B cell (primary cell): Measurements from ENCODE around the gene MMP23B. TPM values are rescaled to one million over a fixed set of nuclear protein-coding genes. Genes with fewer than 3 reads are reported as not detected.
"Not testable (repeated sequence)": the region's sequence is repeated elsewhere in the genome, so short reads cannot be mapped to it uniquely, and the experiment has no call there.

ENCODE experiments used
- ATAC-seq: fragments of 200-7000 bp; cut with Tn5 transposase; one replicate; pipeline ENCODE4 v1.10.0; 2021; ENCODE audit warnings: low read depth, mild to moderate bottlenecking, moderate number of reproducible peaks, moderate library complexity
- CTCF ChIA-PET: fragments of 350-600 bp; sonication (Branson Sonifier 250); formaldehyde crosslinking; loops from one replicate; lab custom pipeline; 2021; ENCODE audit warnings: antibody characterized with exemption, inconsistent platforms; lab: Charles Lee
- POLR2A ChIA-PET: fragments of 350-600 bp; sonication (Branson Sonifier 250); formaldehyde crosslinking; loops from one replicate; lab custom pipeline; 2021; ENCODE audit warnings: antibody characterized with exemption; lab: Charles Lee
- DNase-seq: peaks from one replicate; pipeline ENCODE4 v3.0.0; 2013
- H2AFZ ChIP-seq: 2 replicates; pipeline ENCODE4 v1.6.1; 2012; ENCODE audit warnings: mild to moderate bottlenecking, low read depth, low read length; ENCODE audit not compliant: insufficient read depth, poor library complexity, severe bottlenecking
- H3K27ac ChIP-seq, 2 donors: 1 replicate in 1 of 2; 2 replicates in 1 of 2; pipeline ENCODE4 v1.5.1; 2012 to 2013; ENCODE audit warnings: low read length in 2 of 2, mild to moderate bottlenecking in 2 of 2, moderate library complexity in 1 of 2
- H3K27me3 ChIP-seq, 4 experiments: fragments of 200-600 bp in 1 of 4; sonication (generic) in 1 of 4; replicated peaks in 1 of 4; 1 replicate in 2 of 4; 2 replicates in 2 of 4; pipeline versions ENCODE4 v1.6.1 to v1.7.0; 2013 to 2016; ENCODE audit warnings: low read length in 3 of 4, mild to moderate bottlenecking in 2 of 4, mixed read lengths in 1 of 4, moderate library complexity in 1 of 4; ENCODE audit not compliant: insufficient read depth in 4 of 4, control insufficient read depth in 3 of 4; ENCODE audit errors: control extremely low read depth in 1 of 4
- H3K36me3 ChIP-seq, 2 experiments: replicated peaks in 1 of 2; 1 replicate in 1 of 2; 2 replicates in 1 of 2; pipeline versions ENCODE4 v1.6.1 to v1.7.1; 2013; ENCODE audit warnings: low read length in 1 of 2; ENCODE audit not compliant: insufficient read depth in 2 of 2, control insufficient read depth in 1 of 2; ENCODE audit errors: control extremely low read depth in 1 of 2, extremely low read depth in 1 of 2
- H3K4me1 ChIP-seq, 2 donors: fragments of 200-600 bp in 1 of 2; sonication (generic) in 1 of 2; 1 replicate in 1 of 2; 2 replicates in 1 of 2; pipeline versions ENCODE4 v1.5.1 to v1.6.1; 2013 to 2017; ENCODE audit warnings: low read length in 2 of 2; ENCODE audit not compliant: control insufficient read depth in 2 of 2, insufficient read depth in 2 of 2
- H3K4me2 ChIP-seq: replicated peaks from 2 replicates; pipeline ENCODE3; 2012; ENCODE audit warnings: mild to moderate bottlenecking, low read depth, low read length; ENCODE audit not compliant: poor library complexity, severe bottlenecking
- H3K4me3 ChIP-seq, 5 experiments: fragments of 200-600 bp in 1 of 5; sonication (generic) in 1 of 5; 1 replicate in 3 of 5; 2 replicates in 2 of 5; pipeline versions ENCODE4 v1.5.1 to v1.7.0; 2011 to 2016; ENCODE audit warnings: low read length in 4 of 5, mild to moderate bottlenecking in 4 of 5, low read depth in 2 of 5, control low read depth in 1 of 5, moderate library complexity in 1 of 5; ENCODE audit not compliant: insufficient read depth in 1 of 5; ENCODE audit errors: control extremely low read depth in 1 of 5, extremely low read depth in 1 of 5
- H3K79me2 ChIP-seq: fragments of 200-600 bp; sonication (generic); one replicate; pipeline ENCODE4 v1.6.0; 2016; ENCODE audit warnings: low read length; ENCODE audit not compliant: control insufficient read depth, insufficient read depth
- H3K9ac ChIP-seq: fragments of 200-600 bp; sonication (generic); 2 replicates; pipeline ENCODE4 v1.6.1; 2017; ENCODE audit warnings: mild to moderate bottlenecking, low read length, moderate library complexity
- H3K9me3 ChIP-seq, 3 donors: one replicate each; pipeline versions ENCODE4 v1.6.1 to v1.7.1; 2013; ENCODE audit warnings: low read length in 2 of 3; ENCODE audit not compliant: control insufficient read depth in 2 of 3, insufficient read depth in 1 of 3; ENCODE audit errors: control extremely low read depth in 1 of 3
- H4K20me1 ChIP-seq: 2 replicates; pipeline ENCODE4 v1.6.0; 2012; ENCODE audit warnings: mild to moderate bottlenecking, low read length; ENCODE audit not compliant: insufficient read depth, control insufficient read depth, poor library complexity, severe bottlenecking
- H3K27ac Mint-ChIP-seq: one replicate; pipeline ENCODE4 v1.8.0; 2021; ENCODE audit warnings: mixed read lengths
- H3K27me3 Mint-ChIP-seq: one replicate; pipeline ENCODE4 v1.8.0; 2021; ENCODE audit warnings: mixed read lengths
- H3K4me1 Mint-ChIP-seq: one replicate; pipeline ENCODE4 v1.8.0; 2021; ENCODE audit warnings: mixed read lengths
- H3K4me3 Mint-ChIP-seq: one replicate; pipeline ENCODE4 v1.8.0; 2021; ENCODE audit warnings: mixed read lengths
- H3K9me3 Mint-ChIP-seq: one replicate; pipeline ENCODE4 v1.8.0; 2022; ENCODE audit warnings: mixed read lengths; ENCODE audit not compliant: insufficient read depth
- WGBS: methylation state at CpG from one replicate; pipeline ENCODE4 v1.1.5; 2013; ENCODE audit warnings: missing lambda C conversion rate; ENCODE audit not compliant: insufficient coverage; 5-methylcytosine and 5-hydroxymethylcytosine counted together
- intact Hi-C: fragments of 100-400 bp; cut with micrococcal nuclease; formaldehyde crosslinking; loops from one replicate; pipeline ENCODE4 v1.10.0; 2022
- polyA plus RNA-seq: library from polyadenylated mRNA; depleted of rRNA; stranded (reverse); fragments of >200 nt; gene quantifications from 2 replicates; pipeline ENCODE4 v1.2.3, GENCODE V29; 2012
- total RNA-seq, 2 donors: library from RNA; stranded (reverse); fragments of 120-200 nt in 1 of 2; gene quantifications; 1 replicate in 1 of 2; 2 replicates in 1 of 2; pipeline versions ENCODE4 v1.2.3 to v1.2.4, GENCODE V29; 2013 to 2022

Gene MMP23B
- total and polyA plus RNA-seq, 2 donors (not counting 1 experiment from before 2014, with no cell fraction given), result 1.0 to 1.7 TPM

DNA sequence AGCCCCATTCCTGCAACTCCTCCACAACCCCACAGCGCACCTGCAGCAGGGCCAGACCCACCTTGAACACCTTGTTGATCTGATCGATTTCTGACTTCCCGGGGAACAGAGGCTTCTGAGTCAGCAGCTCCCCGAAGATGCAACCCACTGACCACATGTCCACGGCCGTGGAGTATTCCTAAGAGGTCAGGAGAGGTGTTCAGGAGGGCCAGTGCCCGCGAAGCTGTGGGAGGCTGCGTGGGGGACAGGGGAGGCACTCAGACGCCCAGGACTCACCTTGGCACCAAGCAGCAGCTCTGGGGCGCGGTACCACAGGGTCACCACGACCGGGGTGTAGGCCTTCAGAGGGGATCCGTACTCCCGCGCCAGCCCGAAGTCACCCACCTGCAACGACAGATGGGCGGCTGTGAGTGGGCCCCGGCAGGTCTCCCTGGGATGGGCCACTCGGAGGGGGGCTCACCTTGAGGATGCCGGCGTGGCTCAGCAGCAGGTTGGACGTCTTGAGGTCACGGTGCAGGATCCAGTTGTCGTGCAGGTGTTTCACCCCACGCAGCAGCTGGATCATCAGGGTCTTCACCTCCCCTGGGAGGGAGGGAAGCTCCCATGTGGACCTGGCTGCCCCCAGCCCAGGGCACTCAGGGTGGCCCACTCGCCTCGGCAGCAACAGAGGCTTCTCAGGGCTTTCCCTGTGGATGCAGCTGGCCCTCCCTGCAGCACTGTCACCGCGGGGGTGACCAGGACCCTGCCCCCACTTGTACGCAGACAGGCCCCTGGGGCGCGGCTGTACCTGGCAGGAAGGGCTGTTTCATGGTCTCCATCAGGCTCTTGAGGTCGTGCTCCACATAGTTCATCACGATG is 4.9 kb downstream of the MMP23B start:
- intact Hi-C loops, ATAC-seq: not testable (repeated sequence)

GRCh38 chr1:1637479-1637875 is 5.5 kb downstream of the MMP23B start:
- WGBS, result 100% methylated on average over 4 of the region's 14 CpGs
- H4K20me1 ChIP-seq, result not testable (repeated sequence)

More for the DNA sequence above, 4.9 kb downstream of the MMP23B start:
- H3K36me3 ChIP-seq, H3K4me2 ChIP-seq, H3K9me3 ChIP-seq, H3K27me3 ChIP-seq, H3K4me1 ChIP-seq, H3K9ac ChIP-seq, CTCF ChIA-PET, H3K4me3 ChIP-seq, H3K79me2 ChIP-seq, H3K27ac Mint-ChIP-seq, DNase-seq, H3K4me1 Mint-ChIP-seq, H3K27me3 Mint-ChIP-seq, H2AFZ ChIP-seq, POLR2A ChIA-PET, H3K9me3 Mint-ChIP-seq, H3K4me3 Mint-ChIP-seq, H3K27ac ChIP-seq, H4K20me1 ChIP-seq: not testable (repeated sequence)
- WGBS, result 95% methylated on average over 35 of the region's 37 CpGs

DNA sequence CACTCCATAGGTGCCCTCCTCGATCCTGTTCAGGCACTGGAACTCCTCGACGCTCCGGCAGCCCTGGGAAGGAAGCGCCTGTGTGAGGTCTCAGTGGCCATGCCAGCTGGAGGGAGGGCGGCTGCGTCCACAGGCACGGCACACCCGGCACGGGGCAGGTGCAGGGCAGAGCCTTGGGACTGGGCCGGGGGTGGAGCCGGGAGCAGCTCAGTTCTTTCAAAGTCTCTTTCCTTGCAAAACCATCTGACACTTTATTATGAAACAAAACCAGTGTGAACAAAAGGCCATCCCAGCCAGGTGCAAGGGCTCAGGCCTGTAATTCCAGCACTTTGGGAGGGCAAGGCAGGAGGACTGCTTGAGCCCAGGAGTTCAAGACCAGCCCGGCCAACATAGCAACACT is 6.6 kb downstream of the MMP23B start:
- H3K36me3 ChIP-seq, H3K4me2 ChIP-seq, H3K9me3 Mint-ChIP-seq, H3K27me3 Mint-ChIP-seq, H3K4me3 ChIP-seq, H3K27ac Mint-ChIP-seq, H3K4me1 ChIP-seq, CTCF ChIA-PET, H4K20me1 ChIP-seq, H3K27me3 ChIP-seq, H3K9me3 ChIP-seq, DNase-seq, POLR2A ChIA-PET, H3K4me1 Mint-ChIP-seq, H3K79me2 ChIP-seq, ATAC-seq, H3K4me3 Mint-ChIP-seq, H3K27ac ChIP-seq, H3K9ac ChIP-seq, H2AFZ ChIP-seq, intact Hi-C loops: not testable (repeated sequence)
- WGBS, result no CpG with 5 or more reads among the region's 13 CpGs

More at GRCh38 chr1:1637479-1637875, 5.5 kb downstream of the MMP23B start:
- CTCF ChIA-PET, H3K4me1 Mint-ChIP-seq, H3K9ac ChIP-seq, H3K27me3 ChIP-seq, H3K4me3 ChIP-seq, H3K4me1 ChIP-seq, DNase-seq, H3K4me3 Mint-ChIP-seq, H3K9me3 ChIP-seq, H3K27ac ChIP-seq, H3K27me3 Mint-ChIP-seq, H3K9me3 Mint-ChIP-seq, intact Hi-C loops, H3K27ac Mint-ChIP-seq, POLR2A ChIA-PET, H3K4me2 ChIP-seq, H2AFZ ChIP-seq, H3K79me2 ChIP-seq, H3K36me3 ChIP-seq, ATAC-seq: not testable (repeated sequence)

DNA sequence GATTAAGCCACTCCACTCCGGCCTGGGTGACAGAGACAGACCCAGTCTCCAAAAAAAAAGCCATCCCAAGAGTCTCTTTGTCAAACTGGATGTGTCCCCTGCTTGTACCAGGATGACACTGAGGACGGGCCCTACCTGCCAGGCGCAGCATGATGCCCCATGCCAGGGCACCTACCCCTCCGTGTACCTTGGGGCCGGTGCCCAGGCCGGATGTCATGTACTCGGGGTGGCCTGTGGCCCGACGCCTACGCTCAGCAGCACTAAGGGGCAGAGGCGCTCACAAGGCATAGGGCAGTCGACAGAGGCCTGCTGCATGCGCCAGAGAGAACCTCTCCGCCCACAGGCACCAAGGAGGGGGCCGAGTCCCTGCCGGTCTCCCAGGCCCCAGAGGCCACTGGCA is 7.4 kb downstream of the MMP23B start:
- H3K27ac ChIP-seq, POLR2A ChIA-PET, DNase-seq, H3K9me3 Mint-ChIP-seq, H3K4me1 ChIP-seq, H3K9ac ChIP-seq, H3K9me3 ChIP-seq, H4K20me1 ChIP-seq, H3K4me3 Mint-ChIP-seq, H3K4me2 ChIP-seq, H3K4me1 Mint-ChIP-seq, H2AFZ ChIP-seq, H3K4me3 ChIP-seq, intact Hi-C loops, CTCF ChIA-PET, H3K27ac Mint-ChIP-seq, H3K36me3 ChIP-seq, ATAC-seq, H3K27me3 ChIP-seq, H3K79me2 ChIP-seq, H3K27me3 Mint-ChIP-seq: not testable (repeated sequence)
- 97% methylated on average over 11 of the region's 16 CpGs for WGBS
